Panc1 (cell line): ENCODE measurements around the gene COL5A1.

ENCODE experiments used
- SIN3A ChIP-seq: IDR thresholded peaks from 2 replicates; pipeline ENCODE4 v1.6.1; 2012; ENCODE audit warnings: low read depth, mild to moderate bottlenecking, low read length, moderate library complexity, borderline replicate concordance; ENCODE audit not compliant: insufficient read depth
- TF ChIP-seq, protein P1 (sequence below): fragments of 450-650 bp; IDR thresholded peaks from 2 replicates; pipeline ENCODE4 v1.5.1; 2017; ENCODE audit warnings: mild to moderate bottlenecking

DNA sequence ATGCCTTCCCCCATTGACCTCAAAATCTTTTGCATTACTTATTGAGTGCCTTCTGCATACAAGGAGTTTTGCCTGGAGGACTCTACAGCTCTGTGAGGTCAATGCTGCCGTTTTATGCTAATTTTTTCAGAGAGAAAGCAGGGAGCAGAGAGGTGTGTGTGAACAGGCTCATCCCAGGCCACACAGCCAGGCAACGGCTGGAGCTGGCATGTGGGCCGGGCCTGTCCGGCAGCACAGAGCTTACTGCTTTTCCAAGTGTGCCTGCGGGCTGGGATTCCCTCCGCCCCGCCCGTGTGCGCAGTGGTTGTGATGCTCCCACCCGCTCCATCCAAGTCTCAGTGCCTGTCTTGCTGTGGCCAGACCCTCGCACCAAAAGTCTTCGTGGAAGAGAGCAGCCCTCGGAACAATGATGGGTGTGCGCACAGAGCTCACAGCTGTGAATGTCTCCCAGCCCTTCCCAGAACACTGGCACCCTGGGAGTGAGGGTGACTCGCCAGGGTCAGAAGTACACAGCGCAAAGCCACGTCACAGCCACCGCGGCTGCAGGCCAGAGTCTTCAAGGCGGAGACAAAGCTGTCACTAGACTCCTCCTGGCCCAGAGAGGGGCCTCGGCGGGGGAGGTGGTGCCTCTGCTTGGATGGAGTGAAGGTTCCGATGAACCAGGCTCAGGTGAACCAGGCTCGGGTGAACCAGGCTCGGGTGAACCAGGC is 82.8 kb downstream of the COL5A1 start:
- TF ChIP-seq, protein P1, sequence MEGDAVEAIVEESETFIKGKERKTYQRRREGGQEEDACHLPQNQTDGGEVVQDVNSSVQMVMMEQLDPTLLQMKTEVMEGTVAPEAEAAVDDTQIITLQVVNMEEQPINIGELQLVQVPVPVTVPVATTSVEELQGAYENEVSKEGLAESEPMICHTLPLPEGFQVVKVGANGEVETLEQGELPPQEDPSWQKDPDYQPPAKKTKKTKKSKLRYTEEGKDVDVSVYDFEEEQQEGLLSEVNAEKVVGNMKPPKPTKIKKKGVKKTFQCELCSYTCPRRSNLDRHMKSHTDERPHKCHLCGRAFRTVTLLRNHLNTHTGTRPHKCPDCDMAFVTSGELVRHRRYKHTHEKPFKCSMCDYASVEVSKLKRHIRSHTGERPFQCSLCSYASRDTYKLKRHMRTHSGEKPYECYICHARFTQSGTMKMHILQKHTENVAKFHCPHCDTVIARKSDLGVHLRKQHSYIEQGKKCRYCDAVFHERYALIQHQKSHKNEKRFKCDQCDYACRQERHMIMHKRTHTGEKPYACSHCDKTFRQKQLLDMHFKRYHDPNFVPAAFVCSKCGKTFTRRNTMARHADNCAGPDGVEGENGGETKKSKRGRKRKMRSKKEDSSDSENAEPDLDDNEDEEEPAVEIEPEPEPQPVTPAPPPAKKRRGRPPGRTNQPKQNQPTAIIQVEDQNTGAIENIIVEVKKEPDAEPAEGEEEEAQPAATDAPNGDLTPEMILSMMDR = no peak
- no peak for TF ChIP-seq SIN3A
